ENCODE measurements around the gene TCEANC2.

GRCh38 chr1:54024358-54024757, 29.1 kb upstream of the TCEANC2 start:
- TF ChIP-seq CTCF (IDR thresholded peaks at IDR 0.05) (no peak), POLR2AphosphoS5 (IDR thresholded peaks at IDR 0.05) (no peak), POLR2A (IDR thresholded peaks at IDR 0.05) (no peak)
